ENCODE results near the gene RALGPS1.
A peak's percentile ranks its signal among the peaks of the same experiment; 100 is the strongest.

The RALGPS1 gene

GRCh38 chr9:127174386-127175318 lies 260.1 kb downstream of the RALGPS1 start:
- peak; percentile 29 for DNase-seq (ENCODE audit: low spot score)

DNA sequence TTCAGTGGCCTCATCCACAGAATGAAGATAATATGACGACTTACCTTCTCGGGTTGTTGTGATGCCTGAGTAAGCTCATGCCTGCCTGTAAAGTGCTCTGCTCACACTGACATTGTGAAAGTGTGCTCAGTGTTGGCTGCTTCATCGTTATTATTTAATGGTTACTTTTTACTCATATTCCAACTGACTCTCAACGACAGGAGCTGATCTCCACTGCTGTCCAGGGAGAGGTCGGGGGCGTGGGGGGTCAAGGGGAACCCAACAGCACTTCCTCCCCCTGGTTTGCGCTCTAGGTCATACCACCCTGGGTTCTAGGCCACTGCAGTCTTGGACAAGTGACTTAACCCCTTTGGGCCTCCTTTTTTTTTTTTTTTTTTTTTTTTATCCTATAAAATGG lies 260.7 kb downstream of the RALGPS1 start:
- DNase-seq (ENCODE audit: low spot score): no peak

GRCh38 chr9:127175764-127176163 lies 261.2 kb downstream of the RALGPS1 start:
- DNase-seq (ENCODE audit: low spot score): peak; percentile 34

GRCh38 chr9:127176631-127177030 lies 262.0 kb downstream of the RALGPS1 start:
- peak; percentile 35 for DNase-seq (ENCODE audit: low spot score)

DNA sequence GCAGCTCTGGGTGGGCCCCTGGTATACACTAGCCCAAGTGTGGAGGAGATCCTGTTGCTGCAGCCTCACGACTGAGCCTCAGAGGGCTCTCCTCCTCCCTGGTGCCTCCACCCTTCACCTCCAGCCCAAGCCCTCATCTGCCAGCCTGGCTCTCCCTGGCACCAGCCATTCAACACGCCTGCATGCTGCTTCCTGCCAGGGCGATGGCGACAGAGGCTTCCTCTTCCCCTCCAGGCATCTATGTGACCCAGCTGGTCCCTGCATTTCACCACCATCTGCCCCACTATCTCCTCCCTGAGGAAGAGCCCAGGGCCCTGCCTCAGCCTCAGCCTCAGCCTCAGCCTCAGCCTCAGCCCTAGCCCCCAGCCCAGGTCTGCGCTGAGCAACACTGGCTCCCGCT lies 262.6 kb downstream of the RALGPS1 start:
- peak; percentile 36 for DNase-seq (ENCODE audit: low spot score)

- peak; percentile 36 for DNase-seq (ENCODE audit: low spot score)
Measured at GRCh38 chr9:127177665-127178265, 263.2 kb downstream of the RALGPS1 start.

DNA sequence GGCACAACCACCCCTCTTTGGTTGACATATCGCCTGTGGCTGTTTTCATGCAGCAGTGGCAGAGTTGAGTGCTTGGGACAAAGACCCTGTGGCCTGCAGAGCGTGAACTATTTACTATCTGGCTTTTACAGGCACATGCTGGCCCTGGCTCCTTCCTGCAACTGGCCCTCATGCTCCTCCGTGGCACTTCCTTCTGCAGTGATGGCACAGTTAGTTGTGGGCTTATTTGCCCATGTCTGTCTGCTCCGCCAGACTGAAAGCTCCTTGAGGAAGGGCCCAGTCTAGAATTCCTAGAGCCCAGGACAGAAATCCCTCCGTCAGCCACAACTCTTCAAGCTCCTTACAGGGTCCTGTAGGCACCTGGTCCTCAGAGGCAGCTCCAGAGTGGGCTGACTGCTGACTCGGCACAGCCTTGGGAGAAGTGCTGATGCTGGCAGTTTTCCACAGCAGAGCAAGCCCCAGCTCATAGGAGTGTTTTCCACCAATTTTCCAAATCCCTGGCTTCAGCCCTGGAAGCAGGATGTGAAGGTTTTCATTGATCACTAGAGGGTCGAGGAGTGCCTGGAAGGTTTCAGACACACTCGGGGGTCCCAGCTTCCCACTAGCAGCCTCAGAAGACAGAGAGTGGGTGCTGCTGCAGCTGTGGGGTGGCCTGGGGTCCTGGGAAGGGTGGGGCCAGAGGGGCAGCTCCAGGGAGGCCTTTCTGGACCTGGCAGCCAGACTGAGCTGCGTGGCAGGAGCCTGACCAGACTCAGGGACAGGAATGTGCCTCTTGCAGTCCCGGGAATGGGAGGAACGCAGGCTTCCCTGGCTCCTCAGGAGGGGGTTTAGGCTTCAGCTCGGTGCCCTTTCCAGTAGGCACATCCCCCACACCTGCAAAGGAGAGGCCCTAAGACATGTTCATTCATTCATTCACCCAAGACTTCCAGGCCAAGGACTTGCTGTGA lies 264.4 kb downstream of the RALGPS1 start:
- DNase-seq (ENCODE audit: low spot score): peak; percentile 41

- DNase-seq (ENCODE audit: low spot score): peak; percentile 38
Measured at GRCh38 chr9:127179633-127180441, 265.3 kb downstream of the RALGPS1 start.

DNA sequence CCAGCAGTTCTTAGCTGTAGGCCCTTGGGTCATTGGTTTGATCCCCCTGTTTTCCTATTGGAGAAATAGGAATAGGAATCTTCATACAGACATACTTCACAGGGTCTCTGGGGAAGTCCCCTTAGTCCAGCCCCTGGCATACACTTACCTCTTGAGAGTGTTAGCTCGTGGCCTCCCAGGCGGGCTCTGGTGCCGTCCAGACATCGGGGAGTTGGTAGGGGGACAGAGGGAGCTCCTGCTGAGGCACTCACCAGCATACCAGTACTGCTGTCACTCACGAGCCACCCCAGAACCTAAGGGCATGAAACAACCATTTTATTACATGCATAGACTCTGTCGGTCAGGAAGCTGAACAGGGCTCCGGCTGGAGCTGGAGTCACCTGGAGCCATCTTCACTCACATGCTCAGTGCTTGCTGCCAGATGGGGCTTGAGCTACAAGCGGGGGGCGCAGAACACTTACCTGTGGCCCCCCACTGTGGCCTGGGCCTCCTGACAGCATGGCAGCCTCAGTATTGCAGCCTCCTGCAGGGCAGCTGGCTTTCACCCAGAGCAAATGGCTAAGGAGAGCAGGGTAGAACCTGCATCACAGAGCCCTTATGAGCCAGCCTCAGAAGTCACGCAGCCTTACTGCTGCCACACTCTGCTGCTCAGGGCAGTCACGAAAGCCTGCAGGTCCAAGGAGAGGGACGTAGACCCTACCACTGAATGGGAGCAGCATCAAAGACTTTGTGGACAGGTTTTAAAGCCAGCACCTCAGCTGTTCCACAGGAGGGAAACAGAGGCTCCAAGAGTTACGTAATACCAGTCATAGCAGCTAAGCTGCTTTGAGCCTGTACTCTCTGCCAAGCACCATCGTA lies 266.1 kb downstream of the RALGPS1 start:
- peak; percentile 32 for DNase-seq (ENCODE audit: low spot score)

DNA sequence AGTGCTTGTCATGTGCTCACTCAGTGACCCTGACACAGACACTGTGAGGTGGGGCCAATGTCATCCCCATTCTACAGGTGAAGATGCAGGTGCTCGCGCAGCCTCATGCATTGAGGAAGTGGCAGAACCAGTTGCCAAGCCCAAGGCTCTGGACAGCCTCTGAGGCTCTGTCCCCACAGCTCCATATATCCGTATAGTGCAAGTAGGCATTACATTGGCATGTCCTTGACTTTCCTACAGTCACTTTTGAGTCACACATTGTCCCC lies 266.7 kb downstream of the RALGPS1 start:
- DNase-seq (ENCODE audit: low spot score): peak; percentile 29

DNA sequence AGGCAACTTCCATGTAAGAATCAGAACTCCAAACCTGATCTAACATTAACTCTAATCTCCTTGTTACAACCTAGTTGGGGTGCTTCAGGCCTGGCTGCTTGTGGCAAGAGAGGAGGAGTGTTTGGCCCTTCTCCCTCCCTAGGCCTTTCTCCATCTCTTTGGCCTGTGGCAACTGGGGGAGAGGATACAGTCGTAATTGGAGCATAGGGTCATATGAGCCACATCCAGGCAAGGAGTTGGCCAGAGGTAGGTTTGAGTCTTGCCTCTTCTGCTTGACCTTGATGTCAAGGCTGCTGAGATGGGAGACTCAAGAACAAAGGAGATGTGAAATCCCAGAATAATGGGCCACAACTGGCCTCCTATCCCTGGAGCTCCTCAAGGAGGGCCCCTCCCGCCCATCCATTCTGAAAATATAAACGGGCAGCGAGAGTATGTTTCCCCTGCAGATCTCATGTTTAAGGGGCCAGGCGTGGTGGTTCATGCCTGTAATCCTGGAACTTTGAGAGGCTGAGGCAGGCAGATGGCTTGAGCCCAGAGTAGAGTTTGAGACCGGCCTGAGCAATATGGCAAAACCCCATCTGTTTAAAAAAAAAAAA lies 267.1 kb downstream of the RALGPS1 start:
- DNase-seq (ENCODE audit: low spot score): no peak

GRCh38 chr9:127182901-127183746 lies 268.5 kb downstream of the RALGPS1 start:
- no peak for DNase-seq (ENCODE audit: low spot score)

DNA sequence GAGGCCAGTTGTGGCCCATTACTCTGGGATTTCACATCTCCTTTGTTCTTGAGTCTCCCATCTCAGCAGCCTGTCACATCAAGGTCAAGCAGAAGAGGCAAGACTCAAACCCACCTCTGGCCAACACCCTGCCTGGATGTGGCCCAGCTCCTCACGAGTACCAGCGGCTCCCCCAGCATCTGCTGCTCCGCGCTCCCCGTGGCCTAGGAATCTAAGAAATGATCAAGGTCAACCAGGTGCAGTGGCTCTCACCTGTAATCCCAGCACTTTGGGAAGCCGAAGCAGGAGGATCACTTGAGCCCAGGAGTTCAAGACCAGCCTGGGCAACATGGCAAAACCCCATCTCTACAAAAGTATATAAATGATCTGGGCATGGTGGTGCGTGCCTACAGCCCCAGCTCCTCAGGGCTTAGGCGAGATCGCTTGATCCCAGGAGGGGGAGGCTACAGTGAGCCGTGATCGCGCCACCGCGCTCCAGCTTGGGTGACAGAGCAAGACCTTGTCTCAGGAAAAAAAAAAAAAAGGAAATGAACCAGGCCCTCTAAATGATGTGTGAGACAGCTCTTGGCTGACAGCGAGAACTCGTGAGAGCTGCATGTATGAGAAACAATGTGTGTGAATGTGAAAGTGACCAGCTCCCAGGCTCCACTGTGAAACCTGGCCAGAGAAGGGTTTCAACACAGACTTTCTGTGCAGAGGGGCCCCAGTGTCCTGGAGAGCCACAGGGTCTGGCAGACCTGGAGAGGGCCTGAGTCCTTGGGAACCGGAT lies 269.4 kb downstream of the RALGPS1 start:
- DNase-seq (ENCODE audit: low spot score): no peak

- DNase-seq (ENCODE audit: low spot score): no peak
Measured at GRCh38 chr9:127184641-127185040, 270.1 kb downstream of the RALGPS1 start.

DNA sequence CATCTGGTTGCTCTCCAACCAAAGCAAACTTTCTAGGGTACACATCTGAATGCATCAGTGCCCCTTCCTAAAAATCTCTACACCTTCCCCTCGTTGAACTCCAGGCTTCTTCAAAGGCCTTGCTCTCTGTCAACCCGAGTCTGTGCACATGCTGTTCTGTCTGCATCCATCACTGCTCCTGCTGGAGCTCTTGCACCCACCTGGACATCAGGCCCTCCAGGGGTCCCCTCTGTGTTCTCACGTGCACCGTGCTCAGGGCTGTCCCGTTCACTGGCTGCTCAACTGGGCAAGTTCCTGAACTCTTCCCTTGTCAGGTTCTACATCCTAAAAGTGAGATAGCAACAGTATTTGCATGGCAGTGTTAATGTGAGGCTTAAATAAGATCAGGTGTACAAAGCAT lies 270.6 kb downstream of the RALGPS1 start:
- DNase-seq (ENCODE audit: low spot score): no peak

DNA sequence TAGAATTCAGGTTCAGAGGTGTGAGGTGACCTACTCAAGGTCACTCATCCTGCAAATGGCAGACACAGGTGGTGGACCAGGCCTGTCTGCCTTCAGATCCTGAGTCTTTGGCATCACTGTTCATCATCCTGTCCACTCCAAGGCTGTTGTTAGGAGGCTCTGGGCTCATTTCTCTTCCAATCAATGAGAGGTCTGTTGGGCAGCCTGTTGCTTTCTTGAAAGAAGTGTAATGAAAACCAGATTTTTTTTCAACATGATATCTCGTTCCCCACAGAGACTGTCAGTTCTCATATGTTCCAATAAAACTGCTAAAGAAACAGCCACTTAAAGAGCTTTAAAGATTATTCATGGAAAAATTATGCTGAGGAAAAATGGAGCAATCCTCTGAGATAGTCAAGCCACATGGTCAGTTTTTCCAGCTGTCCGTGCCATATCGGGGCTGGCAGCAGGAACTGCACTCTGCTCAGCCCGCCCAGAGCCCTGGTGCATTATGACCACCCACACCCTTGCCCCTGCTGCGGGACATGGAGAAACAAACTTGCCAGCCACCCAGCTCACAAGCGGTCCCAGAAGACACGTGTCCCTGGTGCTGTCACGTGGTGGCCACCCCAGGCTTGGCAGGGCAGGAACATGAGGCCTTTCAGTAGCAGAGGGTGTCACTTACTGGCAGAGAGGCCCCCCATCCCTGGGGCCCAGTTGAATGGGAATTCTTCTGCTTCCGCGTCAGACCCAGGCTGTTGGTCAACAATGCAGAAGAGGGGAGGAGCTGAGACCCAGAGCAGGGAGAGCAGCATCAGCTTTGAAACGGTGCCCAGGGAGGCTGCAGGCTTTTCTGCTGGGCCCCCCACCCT lies 271.6 kb downstream of the RALGPS1 start:
- no peak for DNase-seq (ENCODE audit: low spot score)

DNA sequence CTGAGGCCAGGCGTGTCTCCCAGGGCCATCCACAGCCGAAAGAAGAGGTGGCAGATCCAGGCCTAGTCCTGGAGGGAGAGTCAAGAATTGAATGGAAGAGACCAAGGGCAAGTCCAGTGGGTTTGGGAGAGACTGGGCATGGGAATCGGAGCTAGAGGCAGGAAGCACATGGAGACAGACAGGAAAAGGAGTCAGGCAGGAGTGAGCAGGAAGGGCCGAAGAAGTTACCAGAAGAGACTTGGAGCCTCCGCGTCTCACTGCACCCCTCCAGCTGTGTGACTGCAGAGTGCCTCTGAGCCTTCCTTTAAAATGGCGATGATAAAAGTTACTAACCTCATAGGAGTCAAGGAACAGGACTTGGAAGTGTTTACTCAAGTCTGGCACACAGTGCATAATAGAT lies 272.2 kb downstream of the RALGPS1 start:
- no peak for DNase-seq (ENCODE audit: low spot score)
